Gastroesophageal sphincter (tissue), 4 donors: ENCODE measurements around the gene HCN3. TPM values are rescaled to one million over a fixed set of nuclear protein-coding genes. Genes with fewer than 3 reads are reported as not detected.

Experiments
- ATAC-seq: fragments of 150-250 bp; one replicate; pipeline ENCODE4 v1.9.1; 2016; ENCODE audit warnings: mild to moderate bottlenecking, moderate library complexity
- H3K27ac ChIP-seq, 4 donors: fragments of 200-600 bp; sonication (generic) in 3 of 4; 1 replicate in 3 of 4; 2 replicates in 1 of 4; pipeline ENCODE4 v1.5.1; 2016 to 2019
- H3K27me3 ChIP-seq: fragments of 200-600 bp; sonication (generic); one replicate; pipeline ENCODE4 v1.5.1; 2019
- H3K36me3 ChIP-seq, 2 donors: fragments of 200-600 bp; sonication (generic); one replicate each; pipeline ENCODE4 v1.5.1; 2019; ENCODE audit warnings: control low read depth in 1 of 2
- H3K4me1 ChIP-seq, 3 donors: fragments of 200-600 bp; sonication (generic); 1 replicate in 2 of 3; 2 replicates in 1 of 3; pipeline ENCODE4 v1.5.1; 2016 to 2019; ENCODE audit warnings: control low read depth in 2 of 3
- H3K4me3 ChIP-seq, 2 donors: fragments of 200-600 bp; sonication (generic); one replicate each; pipeline ENCODE4 v1.5.1; 2019; ENCODE audit warnings: mild to moderate bottlenecking in 1 of 2, moderate library complexity in 1 of 2
- H3K9me3 ChIP-seq, 3 donors: fragments of 200-600 bp; sonication (generic); one replicate each; pipeline ENCODE4 v1.5.1; 2017 to 2019; ENCODE audit warnings: control low read depth in 2 of 3
- CTCF ChIP-seq, 4 experiments: fragments of 200-600 bp in 2 of 4; fragments of 450-650 bp in 2 of 4; sonication (generic) in 1 of 4; IDR thresholded peaks; one replicate each; pipeline ENCODE4 v1.5.1; 2017 to 2019; ENCODE audit warnings: antibody characterized with exemption in 4 of 4, mild to moderate bottlenecking in 2 of 4, moderate library complexity in 2 of 4
- EP300 ChIP-seq: sonication (generic); formaldehyde crosslinking; IDR thresholded peaks from one replicate; pipeline ENCODE4 v1.6.1; 2017; ENCODE audit warnings: antibody characterized with exemption, mild to moderate bottlenecking
- POLR2A ChIP-seq, 2 donors: fragments of 450-650 bp; IDR thresholded peaks; one replicate each; pipeline ENCODE4 v1.6.1; 2017; ENCODE audit warnings: antibody characterized with exemption in 2 of 2, mild to moderate bottlenecking in 2 of 2, moderate library complexity in 1 of 2
- POLR2AphosphoS5 ChIP-seq: sonication (generic); formaldehyde crosslinking; IDR thresholded peaks from one replicate; pipeline ENCODE4 v1.6.1; 2017; ENCODE audit warnings: antibody characterized with exemption
- WGBS, 2 donors: methylation state at CpG; one replicate each; pipeline ENCODE4 v1.1.5; 2018; ENCODE audit warnings: low coverage in 1 of 2; 5-methylcytosine and 5-hydroxymethylcytosine counted together
- total RNA-seq, 4 donors: library from RNA; depleted of rRNA; stranded (reverse); fragments of >200 nt; gene quantifications; one replicate each; pipeline ENCODE4 v1.1.0, GENCODE V29; 2016

Gene HCN3
- total RNA-seq, 4 donors from 2014 or later: 0.47 to 2.2 (median 1.6) TPM

GRCh38 chr1:155294520-155295182 is 17.4 kb downstream of the HCN3 start:
- peaks cover 50% of the 10 kb centered on the region for H3K27me3 ChIP-seq
- H3K4me1 ChIP-seq: peaks cover 0 to 15% (median 2%) of the 10 kb centered on the region in 3 donors
- H3K9me3 ChIP-seq: no peaks in the 10 kb centered on the region
- peak overlapping the region in 1 of 2 donors; percentile 24 for H3K4me3 ChIP-seq
- TF ChIP-seq CTCF (IDR thresholded peaks at IDR 0.05): no peak
- no peak for TF ChIP-seq POLR2A (IDR thresholded peaks at IDR 0.05)
- ATAC-seq: no peak
- H3K27ac ChIP-seq: no peak overlapping the region
- no peaks in the 10 kb centered on the region for H3K36me3 ChIP-seq
- 2 to 68% methylated on average over 3 to 9 of the region's 46 CpGs for WGBS, 2 donors

DNA sequence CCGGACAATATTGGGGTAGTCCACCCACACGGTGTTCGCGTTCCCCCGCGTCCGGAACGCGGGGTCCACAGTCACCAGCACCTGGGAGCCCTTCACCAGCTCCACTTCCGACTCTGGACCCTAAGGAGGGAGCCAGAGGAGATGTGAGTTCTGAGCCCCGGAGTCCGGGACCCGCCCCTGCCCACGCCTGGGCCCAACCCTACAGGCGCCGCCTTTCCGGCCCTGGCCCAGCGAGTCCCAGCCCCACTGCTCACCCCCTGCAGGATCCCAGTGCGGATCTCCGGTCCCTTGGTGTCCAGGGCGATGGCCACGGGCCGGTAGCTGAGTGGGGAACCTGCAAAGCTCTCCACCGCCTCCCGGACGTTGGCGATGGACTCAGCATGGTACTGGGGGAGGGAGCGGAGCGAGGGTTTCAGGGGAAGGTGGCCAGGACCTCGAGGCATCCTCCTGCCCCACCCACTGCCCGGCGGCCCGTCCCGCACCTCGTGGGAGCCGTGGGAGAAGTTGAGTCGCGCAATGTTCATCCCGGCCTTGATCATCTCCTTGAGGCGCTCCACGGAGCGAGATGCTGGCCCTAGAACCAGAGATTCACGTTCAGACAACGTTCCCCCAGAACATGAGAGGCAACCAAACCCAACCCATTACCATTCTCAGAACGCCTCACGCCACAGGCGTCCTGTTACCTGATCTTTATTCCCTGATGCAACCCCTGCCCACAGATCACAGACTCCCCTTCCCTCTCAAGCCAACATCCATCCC is 18.1 kb downstream of the HCN3 start:
- H3K4me1 ChIP-seq: peaks cover 0 to 15% (median 2%) of the 10 kb centered on the region in 3 donors
- no peak overlapping the region for H3K27ac ChIP-seq
- no peaks in the 10 kb centered on the region for H3K36me3 ChIP-seq
- no peak for ATAC-seq
- 50% methylated on average over 7 of the region's 47 CpGs; no CpG with 5 or more reads in 1 of the 2 donors for WGBS, 2 donors
- peaks cover 54% of the 10 kb centered on the region for H3K27me3 ChIP-seq
- TF ChIP-seq POLR2A (IDR thresholded peaks at IDR 0.05) (no peak), CTCF (IDR thresholded peaks at IDR 0.05) (no peak), POLR2AphosphoS5 (no peak), EP300 (no peak)
- H3K4me3 ChIP-seq: peak overlapping the region in 1 of 2 donors; percentile 24
- H3K9me3 ChIP-seq: no peaks in the 10 kb centered on the region

GRCh38 chr1:155295942-155296267 is 18.6 kb downstream of the HCN3 start:
- TF ChIP-seq CTCF (IDR thresholded peaks at IDR 0.05): no peak
- TF ChIP-seq POLR2AphosphoS5: no peak
- no peak for TF ChIP-seq POLR2A (IDR thresholded peaks at IDR 0.05)
- no peak for TF ChIP-seq EP300
- Histone ChIP-seq H3K27me3 (peaks cover 54% of the 10 kb centered on the region), H3K4me3 (no peak overlapping the region), H3K9me3 (no peaks in the 10 kb centered on the region), H3K27ac (no peak overlapping the region), H3K36me3 (no peaks in the 10 kb centered on the region), H3K4me1 (peaks cover 0 to 15% (median 2%) of the 10 kb centered on the region in 3 donors)
- 92% methylated on average over 2 of the region's 7 CpGs; no CpG with 5 or more reads in 1 of the 2 donors for WGBS, 2 donors
- ATAC-seq: no peak

DNA sequence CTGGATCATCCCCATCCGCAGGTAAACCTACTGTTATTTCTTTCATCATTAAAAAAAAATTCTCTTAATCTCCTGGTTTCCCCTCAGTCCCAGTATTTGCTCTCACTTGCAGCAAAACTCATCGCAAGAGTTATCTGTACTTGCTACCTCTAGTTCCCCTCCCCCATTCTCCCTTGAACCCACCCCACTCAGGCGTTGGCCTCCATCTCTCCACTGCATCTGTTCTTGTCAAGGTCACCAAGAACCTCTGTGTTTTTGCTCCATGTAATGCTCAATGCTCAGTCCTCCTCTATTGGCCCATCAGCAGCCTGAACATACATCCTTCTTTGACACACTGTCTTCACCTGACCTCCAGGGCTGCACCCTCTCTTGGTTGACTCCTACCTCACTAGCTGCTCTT is 19.4 kb downstream of the HCN3 start:
- H3K27me3 ChIP-seq: peaks cover 54% of the 10 kb centered on the region
- peaks cover 0 to 15% (median 2%) of the 10 kb centered on the region in 3 donors for H3K4me1 ChIP-seq
- H3K9me3 ChIP-seq: no peaks in the 10 kb centered on the region
- 90 to 93% methylated on average over 3 of the region's 3 CpGs for WGBS, 2 donors
- no peak overlapping the region for H3K4me3 ChIP-seq
- H3K27ac ChIP-seq: no peak overlapping the region
- no peak for TF ChIP-seq CTCF (IDR thresholded peaks at IDR 0.05)
- TF ChIP-seq EP300: no peak
- TF ChIP-seq POLR2A (IDR thresholded peaks at IDR 0.05): no peak
- no peak for TF ChIP-seq POLR2AphosphoS5
- ATAC-seq: no peak
- no peaks in the 10 kb centered on the region for H3K36me3 ChIP-seq

DNA sequence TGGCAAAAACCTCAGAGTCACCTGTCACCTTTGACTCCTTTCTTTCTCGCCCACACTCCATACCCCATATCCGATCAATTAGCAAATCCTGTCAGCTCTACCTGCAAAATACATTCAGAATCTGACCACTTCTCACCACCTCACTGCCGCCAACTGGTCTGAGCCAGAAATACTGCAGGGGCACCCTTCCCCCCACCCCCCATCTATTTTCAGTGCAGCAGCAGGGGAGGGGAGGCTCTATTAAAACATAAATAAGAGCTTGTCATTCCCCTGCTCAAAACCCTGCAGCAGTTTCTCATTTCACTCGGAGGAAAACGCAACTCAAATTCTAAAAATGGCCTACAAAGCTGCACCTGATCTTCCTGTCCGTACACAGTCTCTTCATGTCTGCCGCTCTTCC is 20.1 kb downstream of the HCN3 start:
- no peaks in the 10 kb centered on the region for H3K9me3 ChIP-seq
- peaks cover 54% of the 10 kb centered on the region for H3K27me3 ChIP-seq
- no peak for TF ChIP-seq POLR2A (IDR thresholded peaks at IDR 0.05)
- TF ChIP-seq EP300: no peak
- TF ChIP-seq CTCF (IDR thresholded peaks at IDR 0.05): no peak
- no peak for TF ChIP-seq POLR2AphosphoS5
- no peak overlapping the region for H3K4me3 ChIP-seq
- no peak for ATAC-seq
- no peaks in the 10 kb centered on the region for H3K36me3 ChIP-seq
- no peak overlapping the region for H3K27ac ChIP-seq
- WGBS, 2 donors: 56 to 60% methylated on average over 5 to 6 of the region's 7 CpGs
- peaks cover 0 to 15% (median 2%) of the 10 kb centered on the region in 3 donors for H3K4me1 ChIP-seq
